ENCODE measurements around the gene TFAP2A. TPM values are rescaled to one million over a fixed set of nuclear protein-coding genes. Genes with fewer than 3 reads are reported as not detected.
A peak's percentile ranks its signal among the peaks of the same experiment; 100 is the strongest.

Gene TFAP2A
- total and polyA plus RNA-seq, 10 of the 15 experiments (the other 5 are each of a cell fraction or from before 2014, with no cell fraction given), result 0.05 to 0.46 (median 0.17) TPM; not detected in 4

DNA sequence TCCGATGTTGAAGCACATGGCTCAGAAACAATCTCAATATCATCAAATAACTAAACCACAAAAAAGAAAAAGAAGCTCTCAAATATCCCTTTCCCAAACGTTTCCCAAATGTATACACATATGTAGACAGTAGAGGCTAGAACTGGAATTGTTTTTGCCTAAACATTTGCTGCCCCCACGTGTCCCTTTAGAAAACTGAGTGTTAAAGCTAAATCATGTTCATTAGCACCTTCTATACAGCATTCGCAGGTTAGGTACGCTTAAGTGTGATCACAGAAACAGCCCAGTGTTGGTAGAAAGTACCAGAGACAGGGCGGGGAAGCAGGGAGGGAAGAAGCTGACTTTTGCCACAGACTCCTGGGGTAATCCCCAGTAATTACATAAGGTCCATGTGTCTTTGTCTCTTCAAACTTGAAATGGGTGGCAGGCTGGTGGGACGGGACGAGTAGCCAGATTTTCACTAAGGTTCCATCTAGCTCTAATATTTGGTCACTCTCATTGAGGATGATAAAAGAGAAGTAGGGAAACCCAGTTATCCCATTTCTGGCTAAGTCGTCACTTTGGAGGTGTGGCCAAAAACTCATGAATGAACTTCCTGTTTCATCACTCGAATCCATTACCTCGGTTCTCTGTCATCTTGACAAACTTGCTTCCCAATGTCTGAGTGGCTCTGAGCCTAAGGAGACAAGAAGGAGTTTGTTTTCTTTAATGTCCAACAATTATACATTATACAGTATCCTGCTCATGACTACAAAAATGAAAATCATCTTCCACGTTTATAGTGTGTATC is 15.0 kb upstream of the TFAP2A start:
- WGBS (ENCODE audit: insufficient coverage, insufficient replicate concordance, low lambda C conversion rate, missing lambda C conversion rate), result 6% methylated on average over 12 of the region's 12 CpGs
- Histone ChIP-seq H3K36me3 (ENCODE audit: control insufficient read depth in 2 of 2, insufficient read depth in 2 of 2, low read length in 1 of 2) (no peaks in the 10 kb centered on the region), H3K9me3 (replicated peaks; ENCODE audit: control insufficient read depth, insufficient read depth, low read length) (no peaks in the 10 kb centered on the region; the same call in 2 of the 3 replicates), H3K79me2 (ENCODE audit: control insufficient read depth, insufficient read depth, low read length) (no peaks in the 10 kb centered on the region), H3K9ac (ENCODE audit: control insufficient read depth, insufficient read depth, low read length) (no peak overlapping the region), H2AFZ (ENCODE audit: control insufficient read depth, low read depth, low read length) (peak overlapping the region; percentile 82), H3K27ac (ENCODE audit: control insufficient read depth, insufficient read depth) (no peak overlapping the region), H3K4me2 (ENCODE audit: control insufficient read depth, insufficient read depth) (peak overlapping the region; percentile 32), H3K4me3 (0 out of 2 replicates have a peak overlapping the region, but pooled peaks have one; percentile 13), H4K20me1 (ENCODE audit: control insufficient read depth, insufficient read depth) (no peaks in the 10 kb centered on the region), H3K4me1 (ENCODE audit: control insufficient read depth, insufficient read depth, low read length) (no peaks in the 10 kb centered on the region; the same call in none of the 2 replicates), H3K27me3 (replicated peaks in 1 of 2; ENCODE audit: control insufficient read depth in 2 of 2, insufficient read depth in 2 of 2, low read length in 1 of 2) (peaks cover 0 to 5% of the 10 kb centered on the region in 2 experiments; a peak in 1 of 4 replicates)
- SMC1A ChIA-PET (ENCODE audit: uncharacterized antibody, unreplicated experiment), result interaction anchor here (0.7 to 3.6 kb wide), 34 partner anchors 8 to 1892 kb away, joined by 3 to 21 read pairs (median 4); partner anchors contain the start of gene TFAP2A
- CTCF ChIA-PET, result interaction anchor here (0.5 to 4.8 kb wide), 45 partner anchors 9 to 1930 kb away, joined by 3 to 41 read pairs (median 4); partner anchors contain the start of gene TFAP2A
- ATAC-seq (peak; percentile 74), FAIRE-seq (peak; percentile 49), DNase-seq (ENCODE audit: low read depth, low spot score) (peak; percentile 53)
- 0 out of 2 replicates have a peak, but pooled peaks have one; percentile 19 for TF ChIP-seq FOXM1 (IDR thresholded peaks at IDR 0.05; ENCODE audit: low read depth, low read length)
- TF ChIP-seq NFYB (IDR thresholded peaks at IDR 0.05; ENCODE audit: insufficient read depth, low read depth, low read length), result no peak
- TF ChIP-seq JUNB (IDR thresholded peaks at IDR 0.05), result no peak
- TF ChIP-seq CTCF (IDR thresholded peaks at IDR 0.05 in 2 of 3, conservative IDR thresholded peaks at IDR 0.05 in 1 of 3; ENCODE audit: control insufficient read depth in 2 of 3, extremely low read depth in 1 of 3, insufficient read depth in 1 of 3, low read depth in 3 of 3, low read length in 3 of 3), result peak; percentile 55 to 78 (median 70); a peak in 5 of 6 replicates
- TF ChIP-seq, protein P1, sequence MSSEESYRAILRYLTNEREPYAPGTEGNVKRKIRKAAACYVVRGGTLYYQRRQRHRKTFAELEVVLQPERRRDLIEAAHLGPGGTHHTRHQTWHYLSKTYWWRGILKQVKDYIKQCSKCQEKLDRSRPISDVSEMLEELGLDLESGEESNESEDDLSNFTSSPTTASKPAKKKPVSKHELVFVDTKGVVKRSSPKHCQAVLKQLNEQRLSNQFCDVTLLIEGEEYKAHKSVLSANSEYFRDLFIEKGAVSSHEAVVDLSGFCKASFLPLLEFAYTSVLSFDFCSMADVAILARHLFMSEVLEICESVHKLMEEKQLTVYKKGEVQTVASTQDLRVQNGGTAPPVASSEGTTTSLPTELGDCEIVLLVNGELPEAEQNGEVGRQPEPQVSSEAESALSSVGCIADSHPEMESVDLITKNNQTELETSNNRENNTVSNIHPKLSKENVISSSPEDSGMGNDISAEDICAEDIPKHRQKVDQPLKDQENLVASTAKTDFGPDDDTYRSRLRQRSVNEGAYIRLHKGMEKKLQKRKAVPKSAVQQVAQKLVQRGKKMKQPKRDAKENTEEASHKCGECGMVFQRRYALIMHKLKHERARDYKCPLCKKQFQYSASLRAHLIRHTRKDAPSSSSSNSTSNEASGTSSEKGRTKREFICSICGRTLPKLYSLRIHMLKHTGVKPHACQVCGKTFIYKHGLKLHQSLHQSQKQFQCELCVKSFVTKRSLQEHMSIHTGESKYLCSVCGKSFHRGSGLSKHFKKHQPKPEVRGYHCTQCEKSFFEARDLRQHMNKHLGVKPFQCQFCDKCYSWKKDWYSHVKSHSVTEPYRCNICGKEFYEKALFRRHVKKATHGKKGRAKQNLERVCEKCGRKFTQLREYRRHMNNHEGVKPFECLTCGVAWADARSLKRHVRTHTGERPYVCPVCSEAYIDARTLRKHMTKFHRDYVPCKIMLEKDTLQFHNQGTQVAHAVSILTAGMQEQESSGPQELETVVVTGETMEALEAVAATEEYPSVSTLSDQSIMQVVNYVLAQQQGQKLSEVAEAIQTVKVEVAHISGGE (CRISPR knock-in tag; IDR thresholded peaks at IDR 0.05), result no peak
- peak; percentile 12; the same call in 1 of the 2 replicates for TF ChIP-seq CREB1 (IDR thresholded peaks at IDR 0.05; ENCODE audit: low read depth)
- TF ChIP-seq, protein P2, sequence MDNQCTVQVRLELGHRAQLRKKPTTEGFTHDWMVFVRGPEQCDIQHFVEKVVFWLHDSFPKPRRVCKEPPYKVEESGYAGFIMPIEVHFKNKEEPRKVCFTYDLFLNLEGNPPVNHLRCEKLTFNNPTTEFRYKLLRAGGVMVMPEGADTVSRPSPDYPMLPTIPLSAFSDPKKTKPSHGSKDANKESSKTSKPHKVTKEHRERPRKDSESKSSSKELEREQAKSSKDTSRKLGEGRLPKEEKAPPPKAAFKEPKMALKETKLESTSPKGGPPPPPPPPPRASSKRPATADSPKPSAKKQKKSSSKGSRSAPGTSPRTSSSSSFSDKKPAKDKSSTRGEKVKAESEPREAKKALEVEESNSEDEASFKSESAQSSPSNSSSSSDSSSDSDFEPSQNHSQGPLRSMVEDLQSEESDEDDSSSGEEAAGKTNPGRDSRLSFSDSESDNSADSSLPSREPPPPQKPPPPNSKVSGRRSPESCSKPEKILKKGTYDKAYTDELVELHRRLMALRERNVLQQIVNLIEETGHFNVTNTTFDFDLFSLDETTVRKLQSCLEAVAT (IDR thresholded peaks at IDR 0.05), result peak; percentile 79
- peak; percentile 67; the same call in 1 of the 2 replicates for TF ChIP-seq SMC3 (IDR thresholded peaks at IDR 0.05; ENCODE audit: borderline replicate concordance, low read length)
- TF ChIP-seq GABPA (IDR thresholded peaks at IDR 0.05; ENCODE audit: low read depth), result no peak
- peak; percentile 85 for TF ChIP-seq RAD21 (IDR thresholded peaks at IDR 0.05; ENCODE audit: insufficient read depth, low read depth, low read length)
- intact Hi-C loops (cut with micrococcal nuclease; ENCODE audit: unreplicated experiment), result loop anchor here (1.0 to 10.0 kb wide), 9 partner anchors 49 to 1895 kb away; no protein-coding TSS in a partner anchor
- POLR2A ChIA-PET, result interaction anchor here (0.5 to 1.1 kb wide), 2 partner anchors 20 to 278 kb away, joined by 3 to 6 read pairs; no protein-coding TSS in a partner anchor
- no TSS peak for BruUV-seq (replicated peaks)
- in situ Hi-C loops (cut with MboI), result loop anchor here (5.0 to 25.0 kb wide), 4 partner anchors 895 to 1893 kb away; no protein-coding TSS in a partner anchor
- RAD21 ChIA-PET (ENCODE audit: unreplicated experiment), result interaction anchor here (0.7 to 2.7 kb wide), 24 partner anchors 8 to 1724 kb away, joined by 3 to 20 read pairs (median 4); no protein-coding TSS in a partner anchor
